HepG2 (cell line): Measurements from ENCODE around the gene NOS1AP. TPM values are rescaled to one million over a fixed set of nuclear protein-coding genes. Genes with fewer than 3 reads are reported as not detected.

Experiments
- HBP1 ChIP-seq: IDR thresholded peaks from 2 replicates; pipeline ENCODE4 v1.6.1; 2016; ENCODE audit warnings: low read depth, control low read depth
- TRIM24 ChIP-seq: sonication (generic); formaldehyde crosslinking; IDR thresholded peaks from 2 replicates; pipeline ENCODE4 v1.8.0; 2022; ENCODE audit warnings: mild to moderate bottlenecking, missing genetic modification reagents
- U2AF1 ChIP-seq: fragments of 200-400 bp; formaldehyde crosslinking; optimal IDR thresholded peaks from 2 replicates; pipeline ENCODE3; 2017; ENCODE audit warnings: mild to moderate bottlenecking, low read depth, low read length
- ZBTB40 ChIP-seq, 2 experiments: fragments of 450-650 bp in 1 of 2; sonication (generic) in 1 of 2; formaldehyde crosslinking in 1 of 2; IDR thresholded peaks; 2 replicates each; pipeline versions ENCODE4 v1.6.1 to v1.8.0; 2016 to 2022; ENCODE audit warnings: antibody characterized with exemption in 1 of 2, mild to moderate bottlenecking in 1 of 2, missing genetic modification reagents in 1 of 2
- ZKSCAN8 ChIP-seq: IDR thresholded peaks from 2 replicates; pipeline ENCODE4 v1.6.1; 2016; ENCODE audit warnings: borderline replicate concordance, missing genetic modification reagents, missing compliant biosample characterization
- ZNF407 ChIP-seq: sonication (generic); formaldehyde crosslinking; IDR thresholded peaks from one replicate; pipeline ENCODE4 v1.5.1; 2020; ENCODE audit warnings: mild to moderate bottlenecking, missing genetic modification reagents; ENCODE audit errors: not compliant biosample characterization
- polyA plus RNA-seq, 8 experiments: library from polyadenylated mRNA; depleted of rRNA in 3 of 8; stranded (reverse) in 7 of 8; unstranded in 1 of 8; fragments of >200 nt; fragmentation: Illumina TruSeq in 4 of 8; extraction: Trizol in 4 of 8; gene quantifications; 2 replicates each; pipeline versions ENCODE4 v1.2.1 to v1.2.3, GENCODE V29; 2011 to 2016; ENCODE audit warnings: low read depth in 4 of 8, missing spikeins in 1 of 8, mixed read lengths in 1 of 8; ENCODE audit not compliant: insufficient read depth in 1 of 8
- total RNA-seq, 5 experiments: library from RNA; depleted of rRNA; stranded (reverse); fragments of >200 nt; fragmentation: Illumina TruSeq; extraction: Trizol; gene quantifications; 2 replicates each; pipeline ENCODE4 v1.2.3, GENCODE V29; 2016; ENCODE audit warnings: low read depth in 1 of 5

The NOS1AP gene
- total and polyA plus RNA-seq, 2 of the 13 experiments (the other 11 are each of a cell fraction or from before 2014, with no cell fraction given) = 2.0 to 3.3 TPM

DNA sequence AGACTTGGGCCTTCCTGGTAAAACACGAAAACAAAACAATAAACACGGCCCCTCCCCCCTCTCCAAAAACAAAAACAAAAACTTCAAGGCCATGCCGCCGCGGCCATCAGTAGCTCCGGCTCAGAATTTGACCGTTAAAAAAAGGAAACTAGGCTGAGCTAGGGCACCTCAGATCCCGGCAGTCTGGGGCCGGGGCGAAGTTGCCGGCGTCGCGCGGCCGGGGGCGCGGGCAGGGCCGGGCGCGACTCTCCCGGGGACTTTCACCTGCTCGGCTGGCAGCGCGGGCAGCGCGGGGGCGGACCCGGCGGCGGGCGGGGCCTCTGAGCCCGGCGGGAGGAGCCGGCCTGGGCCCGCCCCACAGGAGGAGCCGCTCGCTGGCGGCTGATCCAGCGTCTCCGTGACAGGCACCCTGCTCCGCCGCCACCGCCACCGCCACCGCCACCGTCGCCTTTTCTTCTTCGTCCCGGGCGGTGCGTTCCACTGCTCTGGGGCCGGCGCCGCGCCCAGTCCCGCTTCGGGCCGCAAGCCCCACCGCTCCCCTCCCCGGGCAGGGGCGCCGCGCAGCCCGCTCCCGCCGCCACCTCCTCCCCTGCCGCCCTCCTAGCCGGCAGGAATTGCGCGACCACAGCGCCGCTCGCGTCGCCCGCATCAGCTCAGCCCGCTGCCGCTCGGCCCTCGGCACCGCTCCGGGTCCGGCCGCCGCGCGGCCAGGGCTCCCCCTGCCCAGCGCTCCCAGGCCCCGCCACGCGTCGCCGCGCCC lies at the start of gene NOS1AP (continued):
- no peak for TF ChIP-seq ZBTB40 (IDR thresholded peaks at IDR 0.05)
- TF ChIP-seq ZBTB40 (CRISPR knock-in tag; IDR thresholded peaks at IDR 0.05) = no peak
- TF ChIP-seq HBP1 (CRISPR knock-in tag) = no peak
- TF ChIP-seq ZNF407 (CRISPR knock-in tag) = no peak
- no peak for TF ChIP-seq U2AF1
- TF ChIP-seq ZKSCAN8 (CRISPR knock-in tag) = no peak
- no peak for TF ChIP-seq TRIM24 (CRISPR knock-in tag)
